DOHH2 (cell line): Measurements from ENCODE around the gene VPS41.

Experiments used
- CTCF ChIP-seq: fragments of 200-600 bp; sonication (generic); IDR thresholded peaks from one replicate; pipeline ENCODE4 v1.5.1; 2014; ENCODE audit warnings: antibody characterized with exemption, mild to moderate bottlenecking, low read depth, low read length; ENCODE audit not compliant: poor library complexity, severe bottlenecking
- EZH2phosphoT487 ChIP-seq: fragments of 200-600 bp; sonication (generic); IDR thresholded peaks from 2 replicates; pipeline ENCODE4 v1.6.1; 2017; ENCODE audit warnings: borderline replicate concordance, mild to moderate bottlenecking, antibody characterized with exemption, low read length, moderate library complexity, mixed read lengths

GRCh38 chr7:38813768-38814167 is 95.2 kb downstream of the VPS41 start:
- TF ChIP-seq CTCF (no peak), EZH2phosphoT487 (no peak)
